Panc1 (cell line): ENCODE results near the gene MLN. TPM values are rescaled to one million over a fixed set of nuclear protein-coding genes. Genes with fewer than 3 reads are reported as not detected.

ENCODE experiments used
- ATAC-seq: fragments of 200-7000 bp; cut with Tn5 transposase; 2 replicates; pipeline ENCODE4 v1.9.1; 2020; ENCODE audit warnings: mild to moderate bottlenecking, moderate library complexity
- BruUV-seq: library from RNA; stranded (reverse); fragments of 400-500 nt; replicated peaks from 2 replicates; lab custom pipeline; 2021; lab: Mats Ljungman, UMichigan
- CTCF ChIA-PET: fragments of 300-600 bp; sonication (Branson Sonifier 250); formaldehyde crosslinking; loops from one replicate; lab custom pipeline; 2022; ENCODE audit warnings: antibody characterized with exemption; lab: Charles Lee
- POLR2A ChIA-PET: fragments of 300-600 bp; sonication (Branson Sonifier 250); formaldehyde crosslinking; loops from one replicate; lab custom pipeline; 2022; ENCODE audit warnings: antibody characterized with exemption; lab: Charles Lee
- DNase-seq: peaks from one replicate; pipeline ENCODE4 v3.0.0-alpha.2; 2010; ENCODE audit warnings: low read depth, low spot score
- H3K27ac ChIP-seq: 2 replicates; pipeline ENCODE4 v1.5.1; 2011; ENCODE audit warnings: mild to moderate bottlenecking, low read length, inconsistent platforms
- H3K27me3 ChIP-seq: fragments of 200-500 bp; sonication (Bioruptor generic); 2 replicates; pipeline ENCODE4 v1.6.0; 2014; ENCODE audit warnings: low read length, inconsistent platforms; ENCODE audit not compliant: control insufficient read depth, insufficient read depth
- H3K36me3 ChIP-seq: fragments of 200-500 bp; sonication (Bioruptor generic); 2 replicates; pipeline ENCODE4 v1.5.1; 2014; ENCODE audit warnings: inconsistent platforms, mild to moderate bottlenecking, low read length, moderate library complexity; ENCODE audit not compliant: control insufficient read depth, insufficient read depth
- H3K4me1 ChIP-seq: 2 replicates; pipeline ENCODE4 v1.5.1; 2011; ENCODE audit warnings: inconsistent platforms, mild to moderate bottlenecking, low read length, moderate library complexity; ENCODE audit not compliant: control insufficient read depth, insufficient read depth
- H3K4me3 ChIP-seq, 2 experiments: 2 replicates each; pipeline ENCODE4 v1.5.1; 2011 to 2012; ENCODE audit warnings: low read depth in 2 of 2, low read length in 2 of 2, mild to moderate bottlenecking in 2 of 2, inconsistent platforms in 1 of 2, moderate library complexity in 1 of 2
- H3K9me3 ChIP-seq: fragments of 200-500 bp; sonication (Bioruptor generic); 2 replicates; pipeline ENCODE4 v1.5.1; 2014; ENCODE audit warnings: low read depth, mild to moderate bottlenecking, inconsistent platforms, low read length, moderate library complexity; ENCODE audit not compliant: control insufficient read depth, insufficient read depth
- POLR2AphosphoS5 ChIP-seq: IDR thresholded peaks from 2 replicates; pipeline ENCODE4 v1.6.1; 2012; ENCODE audit warnings: mild to moderate bottlenecking, low read depth, low read length, moderate library complexity
- SIN3A ChIP-seq: IDR thresholded peaks from 2 replicates; pipeline ENCODE4 v1.6.1; 2012; ENCODE audit warnings: low read depth, mild to moderate bottlenecking, low read length, moderate library complexity, borderline replicate concordance; ENCODE audit not compliant: insufficient read depth
- TCF7L2 ChIP-seq: IDR thresholded peaks from 2 replicates; pipeline ENCODE4 v1.6.1; 2011; ENCODE audit warnings: mild to moderate bottlenecking, low read depth, low read length, inconsistent platforms
- in situ Hi-C: cut with HindIII; loops from 2 replicates; pipeline ENCODE4 v1.10.0; 2016; ENCODE audit warnings: low sequenced_read_pairs, low pct_unique_long_range_greater_than_20kb
- intact Hi-C: fragments of 100-400 bp; cut with micrococcal nuclease; formaldehyde crosslinking; loops from one replicate; pipeline ENCODE4 v1.10.0; 2022; ENCODE audit not compliant: unreplicated experiment
- total RNA-seq: library from RNA; stranded (reverse); gene quantifications from one replicate; pipeline ENCODE4 v1.2.1, GENCODE V29; 2021; ENCODE audit not compliant: unreplicated experiment
- TF ChIP-seq, protein P1 (sequence below), 2 experiments: IDR thresholded peaks; 2 replicates each; pipeline ENCODE4 v1.6.1; 2011 to 2012; ENCODE audit warnings: low read depth in 2 of 2, control low read depth in 1 of 2, low read length in 1 of 2, mild to moderate bottlenecking in 1 of 2, moderate library complexity in 1 of 2; ENCODE audit not compliant: insufficient read depth in 1 of 2
- TF ChIP-seq, protein P2 (sequence below): fragments of 450-650 bp; IDR thresholded peaks from 2 replicates; pipeline ENCODE4 v1.5.1; 2017; ENCODE audit warnings: mild to moderate bottlenecking

Gene MLN
- total RNA-seq, 1 experiment from 2014 or later: not detected

DNA sequence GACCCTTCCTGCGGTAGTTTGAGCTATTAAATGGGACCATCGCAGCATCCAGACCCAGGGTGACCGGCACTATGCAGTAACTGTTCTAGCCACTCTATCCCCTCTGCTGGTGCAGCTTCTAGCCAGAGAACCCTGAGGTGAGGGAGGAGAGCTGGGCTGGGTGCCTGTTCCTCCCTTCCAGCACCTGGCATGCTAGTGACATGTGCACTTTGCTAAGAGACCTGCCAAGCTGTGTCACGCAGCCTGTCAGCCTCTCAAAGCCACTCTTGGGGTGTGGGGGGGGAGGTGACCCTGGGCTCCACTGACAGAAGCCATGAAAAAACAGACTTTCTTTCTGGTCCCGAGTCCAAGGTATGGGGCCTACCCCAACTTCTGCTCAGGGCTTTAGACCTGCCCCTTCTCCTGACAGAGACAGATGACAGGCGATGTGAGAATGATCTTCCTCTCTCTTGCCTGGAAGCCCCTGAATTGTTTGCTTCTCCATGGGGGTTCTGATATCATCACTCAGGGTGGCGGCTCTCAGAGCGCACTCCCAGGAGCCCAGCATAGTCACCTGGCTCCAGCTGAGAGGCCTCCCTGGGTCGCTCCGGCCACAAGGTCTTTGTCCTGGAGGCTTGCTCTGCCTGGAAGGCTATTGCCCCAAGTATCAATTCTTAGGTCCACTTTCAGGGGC is 47.2 kb upstream of the MLN start:
- CTCF ChIA-PET: interaction anchor here (0.6 to 1.0 kb wide), 4 partner anchors 12 to 204 kb away, joined by 4 to 14 read pairs (median 6); no protein-coding TSS in a partner anchor
- TF ChIP-seq, protein P1, sequence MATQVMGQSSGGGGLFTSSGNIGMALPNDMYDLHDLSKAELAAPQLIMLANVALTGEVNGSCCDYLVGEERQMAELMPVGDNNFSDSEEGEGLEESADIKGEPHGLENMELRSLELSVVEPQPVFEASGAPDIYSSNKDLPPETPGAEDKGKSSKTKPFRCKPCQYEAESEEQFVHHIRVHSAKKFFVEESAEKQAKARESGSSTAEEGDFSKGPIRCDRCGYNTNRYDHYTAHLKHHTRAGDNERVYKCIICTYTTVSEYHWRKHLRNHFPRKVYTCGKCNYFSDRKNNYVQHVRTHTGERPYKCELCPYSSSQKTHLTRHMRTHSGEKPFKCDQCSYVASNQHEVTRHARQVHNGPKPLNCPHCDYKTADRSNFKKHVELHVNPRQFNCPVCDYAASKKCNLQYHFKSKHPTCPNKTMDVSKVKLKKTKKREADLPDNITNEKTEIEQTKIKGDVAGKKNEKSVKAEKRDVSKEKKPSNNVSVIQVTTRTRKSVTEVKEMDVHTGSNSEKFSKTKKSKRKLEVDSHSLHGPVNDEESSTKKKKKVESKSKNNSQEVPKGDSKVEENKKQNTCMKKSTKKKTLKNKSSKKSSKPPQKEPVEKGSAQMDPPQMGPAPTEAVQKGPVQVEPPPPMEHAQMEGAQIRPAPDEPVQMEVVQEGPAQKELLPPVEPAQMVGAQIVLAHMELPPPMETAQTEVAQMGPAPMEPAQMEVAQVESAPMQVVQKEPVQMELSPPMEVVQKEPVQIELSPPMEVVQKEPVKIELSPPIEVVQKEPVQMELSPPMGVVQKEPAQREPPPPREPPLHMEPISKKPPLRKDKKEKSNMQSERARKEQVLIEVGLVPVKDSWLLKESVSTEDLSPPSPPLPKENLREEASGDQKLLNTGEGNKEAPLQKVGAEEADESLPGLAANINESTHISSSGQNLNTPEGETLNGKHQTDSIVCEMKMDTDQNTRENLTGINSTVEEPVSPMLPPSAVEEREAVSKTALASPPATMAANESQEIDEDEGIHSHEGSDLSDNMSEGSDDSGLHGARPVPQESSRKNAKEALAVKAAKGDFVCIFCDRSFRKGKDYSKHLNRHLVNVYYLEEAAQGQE (IDR thresholded peaks at IDR 0.05; ENCODE audit: insufficient read depth in 1 of 2, low read depth in 2 of 2, low read length in 1 of 2): no peak
- TF ChIP-seq, protein P2, sequence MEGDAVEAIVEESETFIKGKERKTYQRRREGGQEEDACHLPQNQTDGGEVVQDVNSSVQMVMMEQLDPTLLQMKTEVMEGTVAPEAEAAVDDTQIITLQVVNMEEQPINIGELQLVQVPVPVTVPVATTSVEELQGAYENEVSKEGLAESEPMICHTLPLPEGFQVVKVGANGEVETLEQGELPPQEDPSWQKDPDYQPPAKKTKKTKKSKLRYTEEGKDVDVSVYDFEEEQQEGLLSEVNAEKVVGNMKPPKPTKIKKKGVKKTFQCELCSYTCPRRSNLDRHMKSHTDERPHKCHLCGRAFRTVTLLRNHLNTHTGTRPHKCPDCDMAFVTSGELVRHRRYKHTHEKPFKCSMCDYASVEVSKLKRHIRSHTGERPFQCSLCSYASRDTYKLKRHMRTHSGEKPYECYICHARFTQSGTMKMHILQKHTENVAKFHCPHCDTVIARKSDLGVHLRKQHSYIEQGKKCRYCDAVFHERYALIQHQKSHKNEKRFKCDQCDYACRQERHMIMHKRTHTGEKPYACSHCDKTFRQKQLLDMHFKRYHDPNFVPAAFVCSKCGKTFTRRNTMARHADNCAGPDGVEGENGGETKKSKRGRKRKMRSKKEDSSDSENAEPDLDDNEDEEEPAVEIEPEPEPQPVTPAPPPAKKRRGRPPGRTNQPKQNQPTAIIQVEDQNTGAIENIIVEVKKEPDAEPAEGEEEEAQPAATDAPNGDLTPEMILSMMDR: no peak
- no peak for TF ChIP-seq POLR2AphosphoS5
- no peak for TF ChIP-seq TCF7L2
- in situ Hi-C loops: no loop called here
- Histone ChIP-seq H3K27ac (no peak overlapping the region), H3K4me3 (no peak overlapping the region), H3K27me3 (no peaks in the 10 kb centered on the region), H3K4me1 (no peaks in the 10 kb centered on the region; the same call in 1 of the 2 replicates), H3K36me3 (no peaks in the 10 kb centered on the region), H3K9me3 (no peaks in the 10 kb centered on the region)
- intact Hi-C loops: no loop called here
- POLR2A ChIA-PET: no interaction called here
- no peak for DNase-seq
- no TSS peak for BruUV-seq
- ATAC-seq: no peak

DNA sequence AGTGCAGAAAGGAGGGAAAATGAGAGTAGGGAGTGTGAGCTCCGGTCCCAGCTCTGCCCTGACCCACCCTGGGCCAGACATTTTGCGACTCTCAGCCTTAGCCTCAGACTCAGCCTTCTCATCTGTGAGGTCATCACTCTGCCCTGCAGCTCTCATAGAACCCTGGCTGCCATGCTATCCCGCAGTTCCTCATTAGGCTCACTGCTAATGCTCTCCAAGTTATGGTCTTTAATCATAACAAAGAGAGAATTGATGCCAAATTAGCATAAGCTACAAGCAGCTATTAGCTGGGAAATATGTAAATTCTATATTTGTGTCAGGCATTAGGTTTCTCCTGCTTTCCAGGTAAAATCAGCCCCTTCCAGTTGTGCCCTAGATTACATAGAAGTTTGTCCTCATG is 46.5 kb upstream of the MLN start:
- Histone ChIP-seq H3K9me3 (no peaks in the 10 kb centered on the region), H3K4me3 (no peak overlapping the region), H3K4me1 (no peaks in the 10 kb centered on the region; the same call in 1 of the 2 replicates), H3K27ac (no peak overlapping the region), H3K36me3 (no peaks in the 10 kb centered on the region), H3K27me3 (no peaks in the 10 kb centered on the region)
- TF ChIP-seq, protein P1 (IDR thresholded peaks at IDR 0.05; ENCODE audit: insufficient read depth in 1 of 2, low read depth in 2 of 2, low read length in 1 of 2): no peak
- TF ChIP-seq, protein P2: no peak
- no peak for TF ChIP-seq SIN3A
- TF ChIP-seq TCF7L2: no peak
- TF ChIP-seq POLR2AphosphoS5: no peak
- CTCF ChIA-PET: interaction anchor here (0.9 kb wide), 1 partner anchor 177 kb away, joined by 3 read pairs; no protein-coding TSS in a partner anchor
- intact Hi-C loops: no loop called here
- in situ Hi-C loops: no loop called here
- DNase-seq (no peak), ATAC-seq (no peak)
- POLR2A ChIA-PET: interaction anchor here (0.7 kb wide), 1 partner anchor 48 kb away, joined by 3 read pairs; no protein-coding TSS in a partner anchor
- BruUV-seq: no TSS peak
